Omental fat pad (tissue), 4 donors: ENCODE data around the gene NT5C1B. TPM values are rescaled to one million over a fixed set of nuclear protein-coding genes. Genes with fewer than 3 reads are reported as not detected.

ENCODE experiments used
- ATAC-seq: fragments of 150-250 bp; one replicate; pipeline ENCODE4 v1.9.1; 2016; ENCODE audit warnings: mild to moderate bottlenecking, moderate library complexity; ENCODE audit not compliant: low FRiP score
- DNase-seq: peaks from one replicate; pipeline ENCODE4 v3.0.0-alpha.2; 2019; ENCODE audit warnings: low spot score
- CTCF ChIP-seq, 3 donors: fragments of 450-650 bp; IDR thresholded peaks; one replicate each; pipeline ENCODE4 v1.5.1; 2016 to 2017; ENCODE audit warnings: antibody characterized with exemption in 3 of 3, mild to moderate bottlenecking in 3 of 3, moderate library complexity in 2 of 3
- total RNA-seq, 4 donors: library from RNA; depleted of rRNA; stranded (reverse); fragments of >200 nt; gene quantifications; one replicate each; pipeline ENCODE4 v1.1.0, GENCODE V29; 2016

NT5C1B gene
- total RNA-seq, 4 donors from 2014 or later: not detected

GRCh38 chr2:18552351-18553077 lies 36.9 kb downstream of the NT5C1B start:
- ATAC-seq (no peak), DNase-seq (no peak)
- no peak for TF ChIP-seq CTCF (IDR thresholded peaks at IDR 0.05)

- DNase-seq: no peak
- no peak for ATAC-seq
Observed at GRCh38 chr2:18551623-18552022, 37.7 kb downstream of the NT5C1B start.

GRCh38 chr2:18551169-18551568 lies 38.2 kb downstream of the NT5C1B start:
- TF ChIP-seq CTCF (IDR thresholded peaks at IDR 0.05): no peak
- ATAC-seq: no peak
- no peak for DNase-seq

More at GRCh38 chr2:18551623-18552022, 37.7 kb downstream of the NT5C1B start:
- no peak for TF ChIP-seq CTCF (IDR thresholded peaks at IDR 0.05)

- TF ChIP-seq CTCF (IDR thresholded peaks at IDR 0.05): no peak
- DNase-seq: no peak
- no peak for ATAC-seq
Observed at GRCh38 chr2:18550433-18550832, 38.9 kb downstream of the NT5C1B start.

GRCh38 chr2:18549083-18549482 lies 40.3 kb downstream of the NT5C1B start:
- ATAC-seq: no peak
- DNase-seq: no peak
- TF ChIP-seq CTCF (IDR thresholded peaks at IDR 0.05): no peak

- DNase-seq: no peak
- no peak for ATAC-seq
- no peak for TF ChIP-seq CTCF (IDR thresholded peaks at IDR 0.05)
Observed at GRCh38 chr2:18548621-18549020, 40.7 kb downstream of the NT5C1B start.

- no peak for TF ChIP-seq CTCF (IDR thresholded peaks at IDR 0.05)
- DNase-seq (no peak), ATAC-seq (no peak)
Observed at GRCh38 chr2:18546567-18546966, 42.8 kb downstream of the NT5C1B start.
